GM12872 (cell line): ENCODE measurements around the gene NANOGP8.

Experiments
- TF ChIP-seq, protein P1 (sequence below): IDR thresholded peaks from 3 replicates; pipeline ENCODE4 v1.5.1; 2011; ENCODE audit warnings: low read depth, mild to moderate bottlenecking, low read length, moderate library complexity; ENCODE audit not compliant: insufficient read depth

The NANOGP8 gene

DNA sequence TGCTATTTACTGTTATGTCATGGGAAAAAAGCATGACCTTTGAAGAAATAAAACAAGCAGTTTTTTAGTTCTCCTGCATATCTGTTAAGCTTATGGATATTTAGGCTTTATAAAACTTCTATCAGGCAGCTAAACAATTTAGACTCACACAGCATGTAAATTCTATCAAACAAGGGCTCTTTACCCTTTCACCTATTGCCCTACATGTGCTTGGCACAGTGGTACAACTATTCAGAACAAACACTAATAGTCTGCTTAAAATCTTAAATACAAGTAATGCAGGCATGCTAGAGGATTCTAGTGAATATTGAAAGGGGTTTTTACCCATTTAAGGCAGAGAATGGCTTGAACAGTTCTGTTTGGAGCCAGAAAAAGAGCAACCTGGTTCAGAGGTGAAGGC, 23.4 kb upstream of the NANOGP8 start:
- TF ChIP-seq, protein P1, sequence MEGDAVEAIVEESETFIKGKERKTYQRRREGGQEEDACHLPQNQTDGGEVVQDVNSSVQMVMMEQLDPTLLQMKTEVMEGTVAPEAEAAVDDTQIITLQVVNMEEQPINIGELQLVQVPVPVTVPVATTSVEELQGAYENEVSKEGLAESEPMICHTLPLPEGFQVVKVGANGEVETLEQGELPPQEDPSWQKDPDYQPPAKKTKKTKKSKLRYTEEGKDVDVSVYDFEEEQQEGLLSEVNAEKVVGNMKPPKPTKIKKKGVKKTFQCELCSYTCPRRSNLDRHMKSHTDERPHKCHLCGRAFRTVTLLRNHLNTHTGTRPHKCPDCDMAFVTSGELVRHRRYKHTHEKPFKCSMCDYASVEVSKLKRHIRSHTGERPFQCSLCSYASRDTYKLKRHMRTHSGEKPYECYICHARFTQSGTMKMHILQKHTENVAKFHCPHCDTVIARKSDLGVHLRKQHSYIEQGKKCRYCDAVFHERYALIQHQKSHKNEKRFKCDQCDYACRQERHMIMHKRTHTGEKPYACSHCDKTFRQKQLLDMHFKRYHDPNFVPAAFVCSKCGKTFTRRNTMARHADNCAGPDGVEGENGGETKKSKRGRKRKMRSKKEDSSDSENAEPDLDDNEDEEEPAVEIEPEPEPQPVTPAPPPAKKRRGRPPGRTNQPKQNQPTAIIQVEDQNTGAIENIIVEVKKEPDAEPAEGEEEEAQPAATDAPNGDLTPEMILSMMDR, result no peak

DNA sequence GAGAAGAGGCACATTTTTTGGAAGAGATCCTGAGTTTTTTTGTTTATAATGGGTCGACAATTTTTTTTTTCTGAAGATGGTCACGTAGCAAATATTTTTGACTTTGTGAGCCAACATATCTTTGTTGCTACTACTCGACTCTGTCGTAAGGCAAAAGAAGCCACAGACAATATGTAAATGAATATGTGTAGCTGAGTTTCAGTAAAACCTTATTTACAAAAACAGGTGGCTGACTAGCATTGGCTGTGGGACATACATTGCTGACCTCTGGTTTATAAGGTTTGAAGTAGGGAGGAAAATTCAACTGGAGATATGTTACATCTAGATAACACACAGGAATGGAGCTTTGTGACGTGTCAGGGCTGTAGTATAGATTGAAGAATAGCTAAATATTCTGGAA, 22.5 kb upstream of the NANOGP8 start:
- TF ChIP-seq, protein P1, result no peak

DNA sequence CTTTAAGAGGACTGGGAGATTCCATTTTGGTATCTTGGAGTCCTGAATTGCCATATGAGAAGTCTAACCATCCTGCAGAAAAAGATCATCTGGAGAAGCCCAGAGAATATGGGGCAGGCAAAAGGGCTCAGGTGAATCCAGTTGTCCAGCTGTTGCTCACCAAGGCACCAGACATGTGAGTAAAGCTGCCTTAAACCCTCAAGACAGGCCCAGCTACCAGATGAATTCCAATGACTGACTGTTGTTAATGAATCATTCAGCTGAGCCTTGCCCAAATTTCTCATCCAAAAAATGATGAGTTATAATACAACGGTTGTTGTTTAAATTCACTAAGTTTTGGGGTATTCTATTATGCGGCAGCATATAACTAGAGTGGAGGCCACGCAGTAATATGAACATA, 22.0 kb upstream of the NANOGP8 start:
- TF ChIP-seq, protein P1, result no peak

DNA sequence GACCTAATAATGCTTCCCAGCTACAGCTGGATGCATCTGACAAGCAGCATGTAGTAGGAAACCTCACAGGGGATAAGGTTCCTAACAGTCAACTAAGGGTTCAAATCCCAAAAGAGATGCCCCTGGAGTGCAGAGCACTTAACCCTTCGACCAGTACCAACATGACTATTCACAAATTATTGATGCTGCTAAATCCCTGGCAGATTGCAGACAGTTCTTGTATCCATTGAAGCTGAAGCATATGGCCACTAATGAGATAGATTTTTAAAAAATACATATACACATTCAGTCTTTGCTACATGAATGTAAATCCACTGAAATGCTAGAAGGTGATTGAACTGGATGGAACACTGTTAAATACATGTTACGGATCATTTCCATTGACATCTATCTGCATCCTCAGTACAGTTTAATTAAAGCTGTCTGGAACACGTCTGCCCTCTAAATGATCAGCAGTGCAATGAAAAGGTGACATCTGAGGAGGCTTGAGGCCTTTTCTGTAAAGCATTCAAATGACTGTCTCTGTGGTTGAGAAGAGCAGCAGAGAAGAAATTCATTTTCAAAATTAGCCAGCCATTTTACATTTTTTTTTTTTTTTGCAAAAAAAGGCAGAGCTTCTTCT, 19.5 kb upstream of the NANOGP8 start:
- TF ChIP-seq, protein P1, result no peak

DNA sequence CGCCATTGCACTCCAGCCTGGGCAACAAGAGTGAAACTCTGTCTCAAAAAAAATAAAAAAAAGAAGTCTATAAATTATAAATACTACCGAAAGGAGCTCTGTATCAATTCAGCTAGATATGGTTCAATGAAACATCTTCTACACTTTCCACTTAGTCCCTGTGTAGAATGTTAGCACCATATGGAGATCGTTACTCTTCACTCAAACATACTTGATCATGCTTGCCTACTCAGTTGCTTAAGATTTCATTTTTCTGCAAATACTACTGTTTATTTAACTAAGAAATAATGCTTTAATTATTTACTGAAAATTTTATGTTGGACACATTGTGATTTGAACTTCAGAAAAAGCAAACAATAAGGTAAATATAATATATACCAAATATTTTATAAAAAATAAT, 17.1 kb upstream of the NANOGP8 start:
- TF ChIP-seq, protein P1, result no peak

DNA sequence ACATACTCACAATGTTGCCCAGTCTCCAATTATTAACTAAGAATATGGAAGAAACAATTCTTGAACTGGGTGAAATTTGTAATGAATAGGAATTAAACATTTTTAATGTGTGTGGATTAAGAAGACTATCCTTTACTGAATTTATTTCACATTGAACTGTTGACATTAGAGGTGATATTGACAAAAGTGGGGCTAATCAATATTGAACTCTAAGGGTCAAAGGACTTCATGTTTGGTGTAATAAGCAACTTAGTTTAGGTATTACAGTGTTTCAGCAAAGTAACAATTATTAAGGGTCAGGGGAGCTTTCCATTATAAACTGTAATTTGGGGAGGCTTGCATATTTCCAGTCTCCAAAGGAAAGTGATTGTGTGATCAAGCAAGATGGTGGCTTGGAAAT, 16.2 kb upstream of the NANOGP8 start:
- TF ChIP-seq, protein P1, result no peak

DNA sequence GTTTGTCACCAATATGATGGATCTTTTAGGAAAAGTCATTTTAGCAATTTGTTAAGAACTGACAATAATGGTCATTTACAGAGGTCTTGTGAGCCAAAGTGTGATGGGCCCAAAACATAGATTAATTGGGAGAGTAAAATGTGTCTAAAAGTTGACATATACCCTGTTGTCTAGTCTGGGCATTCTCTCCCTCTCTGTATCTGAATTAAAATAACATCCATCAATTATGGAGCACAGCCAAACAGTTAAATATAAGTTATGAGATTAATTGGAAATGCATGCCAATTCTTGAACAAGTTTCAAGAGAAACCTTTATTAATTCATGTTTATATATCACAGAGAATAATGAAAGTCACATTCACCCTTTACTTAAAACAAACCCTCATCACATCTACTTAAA, 13.6 kb upstream of the NANOGP8 start:
- TF ChIP-seq, protein P1, result no peak
